Peyer's patch (tissue), 4 donors: ENCODE measurements around the gene TUBGCP5.

Source experiments
- CTCF ChIP-seq, 6 experiments: fragments of 450-650 bp in 4 of 6; fragments of 200-600 bp in 2 of 6; sonication (generic) in 1 of 6; IDR thresholded peaks; one replicate each; pipeline ENCODE4 v1.5.1; 2017 to 2019; ENCODE audit warnings: antibody characterized with exemption in 6 of 6, mild to moderate bottlenecking in 3 of 6, moderate library complexity in 1 of 6
- POLR2A ChIP-seq, 2 donors: fragments of 450-650 bp; IDR thresholded peaks; one replicate each; pipeline ENCODE4 v1.5.1; 2017; ENCODE audit warnings: antibody characterized with exemption in 2 of 2, mild to moderate bottlenecking in 2 of 2, moderate library complexity in 2 of 2

GRCh38 chr15:22988811-22989210, 50.6 kb downstream of the TUBGCP5 start:
- TF ChIP-seq CTCF (IDR thresholded peaks at IDR 0.05): no peak
- TF ChIP-seq POLR2A (IDR thresholded peaks at IDR 0.05): no peak
